Raji (cell line): ENCODE results near the gene FETUB.

Source experiments
- POLR2A ChIP-seq: IDR thresholded peaks from 2 replicates; pipeline ENCODE4 v1.6.1; 2011; ENCODE audit warnings: low read depth, low read length, control low read depth; ENCODE audit not compliant: insufficient read depth

Gene FETUB

DNA sequence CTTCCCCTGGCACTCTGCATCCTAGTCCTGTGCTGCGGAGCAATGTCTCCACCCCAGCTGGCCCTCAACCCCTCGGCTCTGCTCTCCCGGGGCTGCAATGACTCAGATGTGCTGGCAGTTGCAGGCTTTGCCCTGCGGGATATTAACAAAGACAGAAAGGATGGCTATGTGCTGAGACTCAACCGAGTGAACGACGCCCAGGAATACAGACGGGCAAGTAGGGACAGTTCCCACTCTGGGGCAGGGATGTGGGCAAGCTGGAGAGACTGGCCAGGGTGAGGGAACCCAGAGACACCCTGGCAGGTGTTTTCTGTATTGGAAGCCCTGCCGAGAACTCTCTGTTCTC is 247 bp downstream of the FETUB start:
- no peak for TF ChIP-seq POLR2A

DNA sequence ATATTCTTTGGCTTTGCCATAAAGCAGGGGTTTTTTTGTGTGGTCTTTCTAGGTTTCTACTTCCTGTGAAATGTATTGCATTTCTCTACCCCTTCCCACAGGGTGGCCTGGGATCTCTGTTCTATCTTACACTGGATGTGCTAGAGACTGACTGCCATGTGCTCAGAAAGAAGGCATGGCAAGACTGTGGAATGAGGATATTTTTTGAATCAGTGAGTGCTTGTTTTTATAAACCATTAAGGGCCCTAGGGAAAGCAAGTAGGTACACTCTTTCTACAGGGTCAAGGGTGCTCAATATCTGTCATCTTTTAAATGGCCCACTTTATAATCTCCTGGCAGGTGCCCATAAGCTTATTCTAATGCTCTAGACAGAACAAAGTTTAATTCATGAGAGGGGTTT is 730 bp downstream of the FETUB start:
- no peak for TF ChIP-seq POLR2A

DNA sequence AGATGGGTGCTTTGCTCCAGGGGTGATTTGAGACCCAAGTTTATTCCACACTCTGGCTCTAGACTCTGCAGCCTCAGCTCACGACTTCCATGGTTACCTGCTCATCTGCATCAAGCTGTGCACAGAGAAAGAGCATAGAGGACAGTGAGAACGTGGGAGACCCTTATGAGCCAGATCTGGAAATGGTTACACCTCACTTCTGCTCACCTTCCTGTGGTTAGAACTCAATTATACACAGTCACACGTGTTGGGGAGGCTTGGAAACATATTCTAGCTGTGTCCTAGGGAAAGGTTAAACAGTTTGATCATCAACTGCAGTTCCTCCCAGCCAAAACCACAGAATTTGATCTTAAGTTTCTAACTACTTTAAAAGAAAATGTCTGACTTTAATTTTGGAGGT is 1.8 kb downstream of the FETUB start:
- TF ChIP-seq POLR2A = no peak

DNA sequence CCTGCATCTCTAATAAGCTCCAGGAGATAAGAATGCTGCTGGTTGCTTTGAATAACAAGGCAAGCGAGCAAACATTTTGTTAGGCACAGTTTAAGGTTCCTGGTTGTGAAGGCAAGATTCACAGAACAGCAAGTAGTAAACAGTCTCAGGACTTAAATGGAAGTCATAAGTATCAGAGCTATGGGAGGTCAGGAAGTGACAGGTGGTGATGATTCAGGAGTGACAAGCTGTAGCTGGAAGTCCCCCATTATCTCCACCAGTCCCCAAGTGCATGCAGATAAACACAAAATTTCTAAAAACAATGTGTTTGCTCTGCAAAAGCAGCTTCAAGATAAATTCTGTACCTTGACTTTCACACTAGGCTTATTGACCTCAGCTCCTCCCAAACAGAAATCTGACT is 3.3 kb downstream of the FETUB start:
- TF ChIP-seq POLR2A = no peak

DNA sequence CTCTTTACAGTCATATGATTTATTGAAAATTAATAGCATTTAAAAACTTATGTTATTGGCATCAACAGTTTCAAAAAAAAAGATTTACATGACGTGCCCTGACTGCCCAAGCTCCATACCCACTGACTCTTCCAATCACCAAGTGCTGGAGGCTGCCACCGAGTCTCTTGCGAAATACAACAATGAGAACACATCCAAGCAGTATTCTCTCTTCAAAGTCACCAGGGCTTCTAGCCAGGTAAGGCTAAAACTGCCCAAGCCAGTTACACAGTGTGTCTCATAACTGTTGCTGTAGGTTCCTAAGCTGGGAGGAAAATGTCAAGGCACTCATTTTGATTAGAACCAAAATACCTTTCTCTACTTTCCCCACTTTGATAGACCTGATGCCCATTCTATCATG is 4.5 kb downstream of the FETUB start:
- no peak for TF ChIP-seq POLR2A

DNA sequence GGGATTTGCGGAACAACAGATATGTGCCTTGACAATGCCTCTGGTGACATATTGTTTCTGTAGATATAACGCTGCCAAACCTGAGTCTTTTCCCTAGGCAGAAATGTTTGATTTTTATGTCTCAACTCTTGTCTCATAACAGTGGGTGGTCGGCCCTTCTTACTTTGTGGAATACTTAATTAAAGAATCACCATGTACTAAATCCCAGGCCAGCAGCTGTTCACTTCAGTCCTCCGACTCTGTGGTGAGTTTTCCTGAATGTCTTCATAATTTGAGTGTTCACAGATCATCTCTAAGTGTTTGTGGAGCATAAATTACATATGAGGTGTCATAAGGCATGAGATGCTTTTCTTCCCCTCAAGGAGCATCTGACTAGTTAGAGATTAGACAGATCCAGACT is 5.9 kb downstream of the FETUB start:
- no peak for TF ChIP-seq POLR2A

DNA sequence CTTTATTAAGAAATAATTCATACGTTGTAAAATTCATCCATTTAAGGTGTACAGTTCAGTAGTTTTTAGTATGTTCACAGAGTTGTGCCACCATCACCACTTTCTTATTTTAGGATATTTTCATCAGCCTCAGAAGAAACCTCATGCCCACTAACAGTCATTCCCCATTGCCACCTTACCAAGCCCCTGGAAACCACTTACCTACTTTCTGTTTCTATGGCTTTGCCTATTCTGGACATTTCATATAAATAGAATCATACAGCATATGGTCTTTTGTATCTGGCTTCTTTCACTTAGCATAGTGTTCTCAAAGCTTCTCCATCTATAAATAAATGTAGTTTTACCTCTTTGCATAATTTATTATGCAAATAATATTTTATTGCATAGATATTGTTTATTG is 6.6 kb downstream of the FETUB start:
- no peak for TF ChIP-seq POLR2A

DNA sequence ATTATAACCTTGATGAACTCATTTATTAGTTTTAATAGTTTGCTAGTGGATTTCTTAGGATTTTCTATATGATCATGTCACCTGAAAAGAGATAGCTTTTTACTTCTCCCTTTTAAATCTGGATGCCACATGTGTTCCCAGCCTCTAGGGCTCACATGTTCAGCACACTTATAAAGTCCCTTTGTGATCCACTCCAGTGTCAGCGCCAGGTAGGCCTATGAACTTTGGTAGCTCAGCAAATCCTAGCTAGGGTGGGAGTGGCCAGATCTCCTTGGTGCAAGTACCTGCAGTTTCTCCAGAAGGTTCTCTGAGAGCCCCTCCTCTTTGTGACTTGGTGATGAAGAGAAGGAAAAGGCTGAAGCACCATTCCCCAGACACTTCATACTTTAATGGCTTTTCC is 8.7 kb downstream of the FETUB start:
- no peak for TF ChIP-seq POLR2A

DNA sequence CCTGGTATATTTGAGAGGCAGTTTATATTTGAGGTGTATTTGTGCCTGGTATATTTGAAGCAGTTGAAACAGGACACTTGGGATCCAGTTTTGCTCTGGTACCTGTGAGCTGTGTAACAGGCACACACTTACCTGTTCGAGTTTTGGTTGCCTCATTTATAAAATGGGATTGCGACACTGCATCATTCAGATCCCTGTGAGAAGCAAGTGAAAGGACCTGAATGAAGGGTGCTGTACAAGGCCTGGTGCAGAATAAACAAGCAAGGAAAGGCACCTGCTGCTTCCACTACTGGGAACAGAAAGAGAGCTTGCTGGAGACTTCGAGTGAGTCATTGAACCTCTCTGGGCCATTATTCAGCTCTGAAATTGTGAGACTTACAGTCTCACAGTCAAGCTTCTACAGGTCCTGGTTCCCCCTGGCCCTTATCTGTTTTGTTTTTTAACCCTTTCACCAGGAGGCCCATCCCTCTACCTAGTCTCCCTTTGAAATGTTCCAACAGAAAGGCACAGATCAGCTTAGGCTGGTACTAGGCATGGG is 11.5 kb downstream of the FETUB start:
- no peak for TF ChIP-seq POLR2A

DNA sequence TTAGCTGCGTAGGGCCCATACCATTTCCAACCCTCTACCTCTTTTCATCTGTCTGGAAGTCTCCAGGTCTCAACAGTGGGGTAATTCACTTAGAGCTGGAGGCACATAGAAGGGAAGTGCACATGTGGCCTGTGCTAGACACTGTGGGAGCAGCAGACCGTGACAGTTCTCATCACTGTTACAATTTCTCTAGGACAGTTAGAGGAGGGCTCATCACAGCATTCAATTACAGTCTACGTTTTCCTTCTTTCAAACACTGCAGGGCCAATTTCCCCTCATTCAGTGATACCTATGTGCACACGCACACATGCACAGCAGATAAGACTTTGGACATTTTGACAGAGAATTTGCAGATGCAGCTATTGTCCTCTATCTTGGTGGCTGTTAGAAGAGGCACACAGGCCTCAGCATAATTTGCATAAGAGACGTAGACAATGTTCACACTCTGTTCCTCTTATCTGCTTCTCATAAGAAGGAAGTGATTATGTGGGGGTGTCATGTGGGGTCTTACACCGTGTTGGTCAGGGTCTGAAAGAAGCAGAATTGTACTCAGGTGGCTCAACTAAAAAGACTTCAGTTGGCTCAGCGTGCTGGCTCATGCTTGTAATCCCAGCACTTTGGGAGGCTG is 13.0 kb downstream of the FETUB start:
- peak; percentile 29; the same call in 1 of the 2 replicates for TF ChIP-seq POLR2A

DNA sequence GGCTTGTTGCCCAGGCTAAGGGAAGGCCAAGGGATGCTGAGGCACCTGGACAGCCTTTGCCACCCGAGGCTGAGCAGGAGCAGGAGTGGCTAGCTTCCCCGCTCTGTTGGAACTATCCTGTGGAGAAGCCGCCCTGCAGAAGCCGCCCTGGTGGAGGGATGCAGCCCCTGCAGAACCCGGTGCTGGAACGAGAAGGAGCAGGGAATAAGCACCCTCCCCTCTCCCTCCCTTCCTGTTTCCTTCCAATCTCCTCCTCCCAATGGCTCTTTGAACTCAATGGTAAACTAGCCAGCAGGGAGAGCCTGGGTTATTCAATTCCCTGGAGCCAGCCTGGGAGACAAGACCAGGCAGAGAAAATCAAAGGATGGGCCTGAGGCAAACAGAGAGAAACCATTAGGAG is 13.8 kb downstream of the FETUB start:
- TF ChIP-seq POLR2A = no peak

DNA sequence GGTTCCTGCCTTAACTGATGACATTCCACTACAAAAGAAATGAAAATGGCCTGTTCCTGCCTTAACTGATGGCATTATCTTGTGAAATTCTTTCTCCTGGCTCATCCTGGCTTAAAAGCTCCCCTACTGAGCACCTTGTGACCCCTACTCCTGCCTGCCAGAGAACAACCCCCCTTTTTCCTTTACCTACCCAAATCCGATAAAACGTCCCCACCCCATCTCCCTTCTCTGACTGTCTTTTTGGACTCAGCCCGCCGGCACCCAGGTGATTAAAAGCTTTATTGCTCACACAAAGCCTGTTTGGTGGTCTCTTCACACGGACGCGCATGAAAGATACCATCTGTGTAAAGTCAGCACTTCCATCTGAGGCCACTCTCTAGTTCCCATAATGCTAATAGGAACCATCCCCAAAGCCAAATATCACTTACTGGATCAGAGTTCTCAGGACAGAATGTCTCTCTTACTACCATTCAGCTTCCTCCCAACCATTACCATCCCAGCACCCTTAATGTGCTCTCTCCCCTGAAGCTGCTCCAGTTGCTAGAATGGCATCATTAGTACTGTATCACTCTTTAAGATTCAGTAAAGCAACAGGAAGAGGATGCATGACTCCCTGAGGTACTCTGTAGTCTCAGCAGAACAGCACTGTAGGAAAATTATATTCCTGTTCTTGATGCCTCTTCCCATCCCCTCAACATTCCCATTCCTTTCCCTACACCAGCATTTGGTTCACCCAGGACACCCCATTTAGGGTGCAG is 23.3 kb downstream of the FETUB start:
- no peak for TF ChIP-seq POLR2A

DNA sequence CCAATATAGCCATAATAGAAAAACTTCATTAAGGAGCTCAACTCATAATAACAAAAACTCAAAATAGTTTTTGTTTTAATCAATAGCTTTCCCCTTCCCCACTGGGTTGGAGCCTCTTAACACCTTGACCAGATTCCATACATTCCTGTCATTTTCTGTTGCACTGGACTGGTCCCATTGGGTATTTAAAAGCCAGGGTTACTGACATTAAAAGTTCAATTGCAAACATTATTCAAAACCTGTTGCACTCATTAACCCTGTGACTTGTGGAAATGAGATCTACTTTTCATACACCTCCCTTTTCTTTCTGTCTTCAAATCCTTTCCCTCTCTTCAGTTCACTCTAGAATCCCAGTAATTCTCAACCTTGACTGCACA is 23.9 kb downstream of the FETUB start:
- TF ChIP-seq POLR2A = no peak

DNA sequence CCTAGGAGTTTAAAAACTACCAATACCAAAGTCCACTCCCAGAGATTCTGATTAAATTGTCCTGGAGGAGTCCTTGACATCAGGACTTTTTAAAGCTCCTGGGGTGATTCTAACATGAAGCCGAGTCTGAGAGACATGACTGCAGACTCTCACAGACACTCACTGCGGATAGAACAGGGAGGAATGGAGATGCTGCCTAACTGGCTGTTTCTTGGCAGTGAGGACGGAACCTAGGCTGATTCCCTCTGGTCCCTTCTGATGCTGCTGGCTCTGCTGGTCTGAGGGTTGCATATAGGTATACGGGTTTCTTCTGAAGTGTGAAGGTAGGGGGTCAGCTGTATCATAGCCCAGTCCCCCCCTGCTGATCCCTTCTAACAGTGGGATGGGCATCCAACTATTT is 24.3 kb downstream of the FETUB start:
- TF ChIP-seq POLR2A = no peak

DNA sequence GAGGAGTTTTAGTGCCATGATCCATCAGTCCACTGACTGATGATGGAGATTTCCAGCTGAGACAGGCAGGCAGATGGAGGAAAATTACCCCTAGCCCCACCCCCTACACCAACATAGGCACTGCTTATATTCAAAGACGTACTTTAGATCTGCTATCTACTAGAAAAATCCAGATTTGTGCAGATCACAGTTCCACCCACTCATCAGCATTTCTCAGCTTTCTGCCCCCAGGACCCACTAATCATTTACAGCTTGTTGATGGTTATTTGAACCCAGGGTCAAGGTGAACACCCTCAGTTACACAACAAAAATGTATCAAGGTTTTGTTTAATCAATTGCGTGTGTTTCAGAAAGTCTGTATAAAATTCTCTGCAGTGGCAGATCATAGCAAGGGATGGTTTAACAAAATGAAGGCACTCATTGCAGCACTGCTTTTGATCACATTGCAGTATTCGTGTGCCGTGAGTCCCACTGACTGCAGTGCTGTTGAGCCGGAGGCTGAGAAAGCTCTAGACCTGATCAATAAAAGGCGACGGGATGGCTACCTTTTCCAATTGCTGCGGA is 25.5 kb downstream of the FETUB start, which contains the start of gene HRG:
TSS of gene HRG (plus strand) at position 390 of the 564 bp plus-strand sequence. CDS start at position 408, 18 bp downstream.
- no peak for TF ChIP-seq POLR2A

DNA sequence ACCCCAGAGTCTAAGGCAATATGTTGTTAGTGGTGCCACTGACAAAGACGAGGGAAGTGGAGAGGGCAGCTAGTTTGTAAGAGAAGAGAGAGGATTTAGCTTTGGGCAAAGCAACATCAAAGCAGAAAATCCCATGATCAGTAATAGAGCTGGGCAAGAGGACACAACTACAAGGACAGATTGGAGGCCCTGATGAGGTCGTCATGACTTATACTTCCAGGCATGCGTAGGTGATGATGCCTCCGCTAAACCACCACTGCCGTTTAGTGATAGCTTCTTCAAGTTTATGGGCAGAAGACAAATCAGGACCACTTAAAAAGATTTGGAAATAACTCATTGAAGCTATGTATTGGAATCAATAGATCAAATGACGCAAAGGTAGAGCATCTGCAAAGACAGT is 28.2 kb downstream of the FETUB start:
- no peak for TF ChIP-seq POLR2A
